Measurements from ENCODE around the gene PHF11. TPM values are rescaled to one million over a fixed set of nuclear protein-coding genes. Genes with fewer than 3 reads are reported as not detected.

PHF11 gene
- total and polyA plus RNA-seq, 2 of the 8 experiments (the other 6 are each of a cell fraction or from before 2014, with no cell fraction given), result 6.1 to 8.1 TPM

DNA sequence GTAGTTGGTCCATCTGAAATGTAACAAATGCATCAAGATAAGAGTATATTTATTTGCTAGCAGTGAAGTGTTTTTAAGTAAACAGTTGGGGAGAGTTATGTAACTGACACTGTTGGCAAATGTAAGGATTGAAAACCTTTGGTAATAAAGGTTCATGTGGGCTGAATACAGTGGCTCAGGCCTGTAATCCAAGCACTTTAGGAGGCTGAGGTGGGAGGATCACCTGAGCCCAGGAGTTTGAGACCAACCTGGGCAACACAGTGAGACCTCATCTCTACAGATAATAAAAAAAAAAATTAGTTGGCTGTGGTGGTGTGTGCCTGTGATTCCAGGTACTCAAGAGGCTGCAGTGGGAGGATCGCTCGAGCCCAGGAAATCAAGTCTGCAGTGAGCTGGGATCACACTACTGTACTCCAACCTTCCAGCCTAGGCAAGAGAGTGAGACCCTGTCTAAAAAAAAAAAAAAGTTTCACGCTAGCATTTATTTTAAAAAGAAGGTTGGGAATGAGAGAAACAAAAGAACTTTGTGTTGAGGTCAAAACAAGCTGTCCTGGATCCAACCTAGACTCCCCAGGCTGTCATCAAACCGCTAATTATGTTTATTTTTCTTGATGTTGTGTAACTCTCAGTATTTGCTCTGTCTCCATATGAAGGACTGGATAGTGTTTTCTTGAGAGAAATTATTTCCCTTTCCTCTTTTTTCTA, 31.0 kb upstream of the PHF11 start:
- no peak overlapping the region for H2BK15ac ChIP-seq (ENCODE audit: low read length)
- H3K4me1 ChIP-seq (replicated peaks in 1 of 4; ENCODE audit: control insufficient read depth in 3 of 4, insufficient read depth in 4 of 4, low read length in 3 of 4), result no peaks in the 10 kb centered on the region
- H4K20me1 ChIP-seq (replicated peaks in 1 of 2; ENCODE audit: control insufficient read depth in 1 of 2, insufficient read depth in 2 of 2, low read length in 2 of 2), result no peaks in the 10 kb centered on the region
- H2BK5ac ChIP-seq (ENCODE audit: low read depth, low read length), result no peak overlapping the region
- no peak overlapping the region for H4K91ac ChIP-seq (replicated peaks; ENCODE audit: insufficient read length, low read length)
- peaks cover 0 to 30% (median 11%) of the 10 kb centered on the region in 4 experiments; a peak in 4 of 8 replicates for H3K36me3 ChIP-seq (ENCODE audit: control insufficient read depth in 2 of 4, insufficient read depth in 4 of 4, low read length in 3 of 4)
- no peak overlapping the region for H3K27ac ChIP-seq (ENCODE audit: low read depth, low read length)
- ChIA-PET CTCF (ENCODE audit: partially characterized antibody) (interaction anchor here (0.6 to 0.7 kb wide), 4 partner anchors 95 to 273 kb away, joined by 3 to 4 read pairs (median 4); partner anchors contain the start of gene EBPL), POLR2A (ENCODE audit: partially characterized antibody) (no interaction called here)
- H2BK120ac ChIP-seq (replicated peaks; ENCODE audit: low read depth, low read length), result no peak overlapping the region
- no peak overlapping the region for H2BK20ac ChIP-seq (ENCODE audit: low read length)
- no peak overlapping the region for H2BK12ac ChIP-seq (ENCODE audit: low read depth, low read length)
- H4K5ac ChIP-seq (ENCODE audit: insufficient read length, low read depth, low read length), result no peak overlapping the region
- H3K23ac ChIP-seq (ENCODE audit: insufficient read length), result no peak overlapping the region
- H4K8ac ChIP-seq (ENCODE audit: extremely low read depth, insufficient read depth, low read length), result no peak overlapping the region
- no peaks in the 10 kb centered on the region for H3K23me2 ChIP-seq (ENCODE audit: low read depth, low read length)
- no peak overlapping the region for H3K56ac ChIP-seq (replicated peaks; ENCODE audit: insufficient read length, low read depth, low read length)
- no peaks in the 10 kb centered on the region for H3K27me3 ChIP-seq (replicated peaks in 1 of 4; ENCODE audit: control insufficient read depth in 3 of 4, extremely low read depth in 1 of 4, insufficient read depth in 3 of 4, low read length in 3 of 4)
- no peak overlapping the region for H2AK5ac ChIP-seq (ENCODE audit: low read depth, low read length)
- no peak overlapping the region for H3K14ac ChIP-seq (ENCODE audit: insufficient read length)
- no peaks in the 10 kb centered on the region for H3K79me1 ChIP-seq (ENCODE audit: low read depth, low read length)
- no peak for DNase-seq (ENCODE audit: low read depth in 1 of 2, low spot score in 2 of 2)
- no peak overlapping the region for H3K9ac ChIP-seq (replicated peaks in 1 of 4; ENCODE audit: extremely low read depth in 1 of 4, low read depth in 3 of 4, low read length in 3 of 4)
- no peak overlapping the region for H3K4me3 ChIP-seq (ENCODE audit: extremely low read depth in 1 of 4, insufficient read depth in 2 of 4, low read depth in 3 of 4, low read length in 4 of 4)
- H3K9me3 ChIP-seq (ENCODE audit: insufficient read depth in 2 of 2, low read depth in 1 of 2, low read length in 1 of 2), result peaks cover 19 to 20% of the 10 kb centered on the region in 2 experiments
- no peak for FAIRE-seq
- 95% methylated on average over 4 of the region's 4 CpGs; no CpG with 5 or more reads in 1 of the 2 experiments for WGBS, 2 experiments (ENCODE audit: extremely low coverage in 1 of 2, insufficient coverage in 1 of 2, insufficient read length in 1 of 2, insufficient replicate concordance in 2 of 2, low coverage in 1 of 2, low lambda C conversion rate in 2 of 2, missing lambda C conversion rate in 1 of 2)
- H2AFZ ChIP-seq (ENCODE audit: low read length), result no peak overlapping the region
- H3K79me2 ChIP-seq (ENCODE audit: control insufficient read depth in 1 of 2, insufficient read depth in 2 of 2, low read length in 2 of 2), result no peaks in the 10 kb centered on the region
- no peak overlapping the region for H3K4ac ChIP-seq (replicated peaks; ENCODE audit: insufficient read length, low read depth, low read length)
- no peak overlapping the region for H3K18ac ChIP-seq (ENCODE audit: extremely low read depth, low read length)
- H3K4me2 ChIP-seq (ENCODE audit: insufficient read depth in 1 of 2, low read depth in 2 of 2, low read length in 2 of 2), result no peak overlapping the region
- no peak for TF ChIP-seq RNF2 (IDR thresholded peaks at IDR 0.05; ENCODE audit: borderline replicate concordance, low read depth, low read length, missing control alignments, poor library complexity, severe bottlenecking)
- TF ChIP-seq, protein P1, sequence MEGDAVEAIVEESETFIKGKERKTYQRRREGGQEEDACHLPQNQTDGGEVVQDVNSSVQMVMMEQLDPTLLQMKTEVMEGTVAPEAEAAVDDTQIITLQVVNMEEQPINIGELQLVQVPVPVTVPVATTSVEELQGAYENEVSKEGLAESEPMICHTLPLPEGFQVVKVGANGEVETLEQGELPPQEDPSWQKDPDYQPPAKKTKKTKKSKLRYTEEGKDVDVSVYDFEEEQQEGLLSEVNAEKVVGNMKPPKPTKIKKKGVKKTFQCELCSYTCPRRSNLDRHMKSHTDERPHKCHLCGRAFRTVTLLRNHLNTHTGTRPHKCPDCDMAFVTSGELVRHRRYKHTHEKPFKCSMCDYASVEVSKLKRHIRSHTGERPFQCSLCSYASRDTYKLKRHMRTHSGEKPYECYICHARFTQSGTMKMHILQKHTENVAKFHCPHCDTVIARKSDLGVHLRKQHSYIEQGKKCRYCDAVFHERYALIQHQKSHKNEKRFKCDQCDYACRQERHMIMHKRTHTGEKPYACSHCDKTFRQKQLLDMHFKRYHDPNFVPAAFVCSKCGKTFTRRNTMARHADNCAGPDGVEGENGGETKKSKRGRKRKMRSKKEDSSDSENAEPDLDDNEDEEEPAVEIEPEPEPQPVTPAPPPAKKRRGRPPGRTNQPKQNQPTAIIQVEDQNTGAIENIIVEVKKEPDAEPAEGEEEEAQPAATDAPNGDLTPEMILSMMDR (IDR thresholded peaks at IDR 0.05; ENCODE audit: control extremely low read depth in 1 of 3, insufficient read depth in 1 of 3, low read depth in 1 of 3, low read length in 3 of 3), result no peak
- TF ChIP-seq RFX5 (IDR thresholded peaks at IDR 0.05; ENCODE audit: borderline replicate concordance, low read depth, low read length), result no peak
- no peak for TF ChIP-seq PHF8 (conservative IDR thresholded peaks at IDR 0.05; ENCODE audit: low read depth, low read length)
- TF ChIP-seq TAF1 (IDR thresholded peaks at IDR 0.05; ENCODE audit: low read depth, low read length), result no peak
- TF ChIP-seq KDM5A (IDR thresholded peaks at IDR 0.05; ENCODE audit: low read length), result no peak
- TF ChIP-seq ASH2L (IDR thresholded peaks at IDR 0.05; ENCODE audit: low read length), result no peak
- no peak for TF ChIP-seq EP300 (IDR thresholded peaks at IDR 0.05; ENCODE audit: borderline replicate concordance in 1 of 2, low read depth in 2 of 2, low read length in 2 of 2)
- TF ChIP-seq POU5F1 (IDR thresholded peaks at IDR 0.05; ENCODE audit: low read depth, low read length), result no peak
